Measurements from ENCODE around the gene SKAP1.
A peak's percentile ranks its signal among the peaks of the same experiment; 100 is the strongest.

Gene SKAP1

GRCh38 chr17:48173191-48173984, 256.6 kb downstream of the SKAP1 start:
- DNase-seq (ENCODE audit: low read depth), result no peak

- DNase-seq (ENCODE audit: low read depth), result no peak
These were observed 260.1 kb downstream of the SKAP1 start for GRCh38 chr17:48169926-48170325.

GRCh38 chr17:48163809-48164208, 266.2 kb downstream of the SKAP1 start:
- DNase-seq (ENCODE audit: low read depth), result no peak

GRCh38 chr17:48162946-48163506, 267.0 kb downstream of the SKAP1 start:
- DNase-seq (ENCODE audit: low read depth), result no peak

GRCh38 chr17:48162306-48162934, 267.6 kb downstream of the SKAP1 start:
- no peak for DNase-seq (ENCODE audit: low read depth)

GRCh38 chr17:48161127-48161905, 268.7 kb downstream of the SKAP1 start:
- DNase-seq (ENCODE audit: low read depth), result no peak

- no peak for DNase-seq (ENCODE audit: low read depth)
These were observed 269.6 kb downstream of the SKAP1 start for GRCh38 chr17:48160177-48161081.

GRCh38 chr17:48159232-48159631, 270.8 kb downstream of the SKAP1 start:
- DNase-seq (ENCODE audit: low read depth), result no peak

- no peak for DNase-seq (ENCODE audit: low read depth)
These were observed 274.0 kb downstream of the SKAP1 start for GRCh38 chr17:48155889-48156611.

- peak; percentile 25 for DNase-seq (ENCODE audit: low read depth)
These were observed 276.2 kb downstream of the SKAP1 start for GRCh38 chr17:48153691-48154358.

- no peak for DNase-seq (ENCODE audit: low read depth)
These were observed 277.7 kb downstream of the SKAP1 start for GRCh38 chr17:48152289-48152688.

GRCh38 chr17:48151220-48151619, 278.8 kb downstream of the SKAP1 start:
- DNase-seq (ENCODE audit: low read depth), result no peak

- DNase-seq (ENCODE audit: low read depth), result no peak
These were observed 279.4 kb downstream of the SKAP1 start for GRCh38 chr17:48150597-48151001.

GRCh38 chr17:48149787-48150463, 280.1 kb downstream of the SKAP1 start:
- no peak for DNase-seq (ENCODE audit: low read depth)

GRCh38 chr17:48148854-48149786, 280.9 kb downstream of the SKAP1 start:
- DNase-seq (ENCODE audit: low read depth), result no peak

GRCh38 chr17:48148029-48148770, 281.8 kb downstream of the SKAP1 start:
- no peak for DNase-seq (ENCODE audit: low read depth)

- DNase-seq (ENCODE audit: low read depth), result no peak
These were observed 284.8 kb downstream of the SKAP1 start for GRCh38 chr17:48144976-48145798.
